Activated CD4-positive, alpha-beta T cell treated with anti-CD3 and anti-CD28 coated beads for 1 hour (primary cell): ENCODE measurements around the gene KMT2A.

Experiments used
- DNase-seq: peaks from one replicate; pipeline ENCODE4 v3.0.0-alpha.2; 2020

The KMT2A gene

GRCh38 chr11:118491041-118491440 is 54.7 kb downstream of the KMT2A start:
- no peak for DNase-seq

GRCh38 chr11:118497831-118498230 is 61.5 kb downstream of the KMT2A start:
- DNase-seq: no peak

- DNase-seq: no peak
Observed at GRCh38 chr11:118503216-118503615, 66.9 kb downstream of the KMT2A start.

GRCh38 chr11:118511601-118512000 is 75.3 kb downstream of the KMT2A start:
- no peak for DNase-seq

- DNase-seq: no peak
Observed at GRCh38 chr11:118514103-118514502, 77.8 kb downstream of the KMT2A start.

GRCh38 chr11:118519549-118519948 is 83.3 kb downstream of the KMT2A start:
- no peak for DNase-seq

- DNase-seq: no peak
Observed at GRCh38 chr11:118521892-118522311, 85.6 kb downstream of the KMT2A start.

GRCh38 chr11:118522571-118523072 is 86.3 kb downstream of the KMT2A start:
- DNase-seq: no peak

- no peak for DNase-seq
Observed at GRCh38 chr11:118524356-118524755, 88.1 kb downstream of the KMT2A start.

- no peak for DNase-seq
Observed at GRCh38 chr11:118524757-118525470, 88.6 kb downstream of the KMT2A start.

- DNase-seq: no peak
Observed at GRCh38 chr11:118526688-118527087, 90.4 kb downstream of the KMT2A start.

GRCh38 chr11:118527109-118527508 is 90.8 kb downstream of the KMT2A start, which contains the start of gene TTC36:
TSS of gene TTC36 (plus strand) at chr11:118527474. CDS start at chr11:118527495, 21 bp downstream.
- DNase-seq: no peak

- DNase-seq: no peak
Observed at GRCh38 chr11:118528511-118528910, 92.2 kb downstream of the KMT2A start.

GRCh38 chr11:118529584-118530175 is 93.4 kb downstream of the KMT2A start:
- no peak for DNase-seq

GRCh38 chr11:118530180-118530682 is 93.9 kb downstream of the KMT2A start:
- no peak for DNase-seq

GRCh38 chr11:118530683-118531596 is 94.6 kb downstream of the KMT2A start, which contains the start of gene TMEM25:
TSS of gene TMEM25 (plus strand) at chr11:118531192. CDS start at chr11:118531802, 610 bp downstream.
- DNase-seq: peak; percentile 58

GRCh38 chr11:118531597-118532084 is 95.3 kb downstream of the KMT2A start:
- no peak for DNase-seq

- no peak for DNase-seq
Observed at GRCh38 chr11:118532091-118532490, 95.8 kb downstream of the KMT2A start.

- no peak for DNase-seq
Observed at GRCh38 chr11:118532852-118533768, 96.8 kb downstream of the KMT2A start.

GRCh38 chr11:118533769-118534729 is 97.8 kb downstream of the KMT2A start:
- DNase-seq: no peak
